ENCODE data around the gene RALB.

The RALB gene

DNA sequence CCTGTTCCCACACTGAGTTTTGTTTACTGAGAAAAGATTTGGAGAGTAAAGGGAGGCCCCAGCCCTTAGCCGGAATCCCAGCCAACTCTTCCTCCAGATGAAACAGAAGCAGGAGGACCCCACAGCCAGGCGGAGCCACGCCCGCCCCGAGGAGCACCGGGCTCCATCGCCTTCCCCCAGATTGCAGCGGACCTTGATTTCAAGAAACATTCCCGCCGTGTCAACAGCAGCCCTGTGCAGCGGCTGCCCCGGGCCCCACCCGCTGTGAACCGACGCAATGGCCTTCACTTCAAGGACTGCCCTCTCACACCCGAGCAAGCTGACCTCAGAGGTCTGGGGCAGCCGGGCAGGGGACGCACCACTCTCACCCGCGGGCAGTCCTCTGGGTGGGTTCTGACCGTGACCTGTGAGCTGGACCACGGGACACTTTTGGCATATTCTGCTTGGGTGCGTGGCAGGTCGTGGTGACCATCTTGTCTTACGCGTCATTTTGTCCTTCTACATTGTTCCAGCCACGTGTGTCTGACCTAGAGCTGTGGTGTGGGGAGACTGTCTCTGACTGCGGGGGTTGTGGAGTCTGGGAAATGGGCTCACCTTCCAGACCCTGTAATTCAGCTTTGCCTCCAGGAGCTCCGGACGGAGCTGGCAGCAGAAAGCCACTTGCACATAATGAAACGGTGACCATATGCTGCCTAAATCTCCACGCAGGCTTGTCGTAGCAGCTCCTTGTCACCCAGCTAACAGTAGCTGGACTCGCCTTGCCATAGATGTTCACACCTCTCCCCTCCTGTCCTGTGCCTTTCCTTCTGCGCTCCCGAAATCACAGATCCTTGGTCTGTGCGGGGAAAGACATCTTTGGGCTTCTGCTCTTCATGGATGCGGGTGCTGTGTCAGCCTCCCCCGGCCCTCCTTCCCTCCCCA lies 61.3 kb downstream of the RALB start:
- TF ChIP-seq ZFX (IDR thresholded peaks at IDR 0.05; ENCODE audit: borderline replicate concordance), result no peak
- TF ChIP-seq, protein P1, sequence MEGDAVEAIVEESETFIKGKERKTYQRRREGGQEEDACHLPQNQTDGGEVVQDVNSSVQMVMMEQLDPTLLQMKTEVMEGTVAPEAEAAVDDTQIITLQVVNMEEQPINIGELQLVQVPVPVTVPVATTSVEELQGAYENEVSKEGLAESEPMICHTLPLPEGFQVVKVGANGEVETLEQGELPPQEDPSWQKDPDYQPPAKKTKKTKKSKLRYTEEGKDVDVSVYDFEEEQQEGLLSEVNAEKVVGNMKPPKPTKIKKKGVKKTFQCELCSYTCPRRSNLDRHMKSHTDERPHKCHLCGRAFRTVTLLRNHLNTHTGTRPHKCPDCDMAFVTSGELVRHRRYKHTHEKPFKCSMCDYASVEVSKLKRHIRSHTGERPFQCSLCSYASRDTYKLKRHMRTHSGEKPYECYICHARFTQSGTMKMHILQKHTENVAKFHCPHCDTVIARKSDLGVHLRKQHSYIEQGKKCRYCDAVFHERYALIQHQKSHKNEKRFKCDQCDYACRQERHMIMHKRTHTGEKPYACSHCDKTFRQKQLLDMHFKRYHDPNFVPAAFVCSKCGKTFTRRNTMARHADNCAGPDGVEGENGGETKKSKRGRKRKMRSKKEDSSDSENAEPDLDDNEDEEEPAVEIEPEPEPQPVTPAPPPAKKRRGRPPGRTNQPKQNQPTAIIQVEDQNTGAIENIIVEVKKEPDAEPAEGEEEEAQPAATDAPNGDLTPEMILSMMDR (IDR thresholded peaks at IDR 0.05), result no peak
- no peak overlapping the region for H3K27ac ChIP-seq

DNA sequence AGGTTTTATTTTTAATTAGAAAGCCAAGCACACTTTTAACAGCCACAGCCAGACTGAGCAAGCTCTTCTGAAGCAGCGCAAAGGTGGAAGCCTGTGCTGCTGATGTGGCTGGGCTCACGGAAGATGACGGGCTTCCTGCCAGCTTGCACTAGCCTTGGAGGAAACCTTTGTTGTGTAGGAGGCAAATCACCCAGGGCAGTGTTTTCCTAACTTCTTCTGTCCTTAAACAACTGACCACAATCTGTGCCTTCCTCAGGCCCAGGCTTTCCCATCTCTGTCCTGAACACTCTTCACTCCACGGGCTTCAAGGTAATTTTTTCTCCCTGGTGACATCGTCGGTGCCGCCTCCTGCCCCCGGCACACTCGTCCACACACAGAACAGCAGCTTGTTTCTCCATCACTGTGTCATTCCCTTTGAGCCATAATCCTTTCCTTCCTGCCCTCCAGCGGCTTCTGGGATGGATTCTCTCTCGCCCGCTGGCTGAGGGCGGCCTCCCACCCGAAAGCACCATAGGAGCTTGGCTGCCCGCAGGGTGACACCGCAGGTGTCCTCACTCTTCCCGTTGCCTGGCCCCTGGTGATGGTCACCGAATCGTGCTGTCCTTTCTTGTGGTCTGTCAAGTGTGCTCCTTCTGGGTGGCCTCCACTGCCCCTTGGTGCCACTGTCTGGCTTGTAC lies 62.2 kb downstream of the RALB start:
- H3K27ac ChIP-seq, result no peak overlapping the region
- no peak for TF ChIP-seq ZFX (IDR thresholded peaks at IDR 0.05; ENCODE audit: borderline replicate concordance)
- TF ChIP-seq, protein P1 (IDR thresholded peaks at IDR 0.05), result no peak

DNA sequence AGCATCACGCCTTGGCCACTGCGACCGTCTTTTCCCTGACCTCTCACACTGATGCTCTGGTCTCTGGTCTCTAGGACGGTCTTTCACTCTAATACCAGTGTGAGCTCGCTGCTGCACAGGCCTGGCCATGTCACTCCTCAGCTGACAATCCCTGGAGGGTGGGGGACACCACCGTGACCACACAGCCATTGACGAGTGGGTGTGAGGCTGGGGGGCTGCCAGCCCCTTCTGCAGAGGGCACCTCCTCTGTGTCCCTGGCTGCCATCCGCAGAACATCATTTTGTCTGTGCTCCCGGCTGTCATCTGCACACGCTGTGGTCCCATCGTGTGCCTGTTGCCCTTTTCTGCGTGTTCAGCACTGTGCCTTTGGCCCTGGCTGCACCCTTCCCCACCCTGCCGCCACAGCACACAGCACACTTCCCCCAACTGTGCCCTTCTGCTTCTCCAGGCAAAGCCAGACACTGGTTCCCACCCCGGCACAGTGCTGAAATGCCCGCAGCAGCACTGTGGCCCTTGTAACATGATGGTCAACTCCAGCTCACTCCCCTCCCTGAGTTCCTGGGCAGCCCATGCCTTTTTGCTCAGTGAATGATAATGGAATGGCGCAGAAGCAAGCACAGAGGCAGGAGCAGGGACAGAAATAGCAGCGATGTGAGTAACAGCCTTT lies 62.8 kb downstream of the RALB start:
- H3K27ac ChIP-seq, result no peak overlapping the region
- TF ChIP-seq ZFX (IDR thresholded peaks at IDR 0.05; ENCODE audit: borderline replicate concordance), result no peak
- TF ChIP-seq, protein P1 (IDR thresholded peaks at IDR 0.05), result no peak

DNA sequence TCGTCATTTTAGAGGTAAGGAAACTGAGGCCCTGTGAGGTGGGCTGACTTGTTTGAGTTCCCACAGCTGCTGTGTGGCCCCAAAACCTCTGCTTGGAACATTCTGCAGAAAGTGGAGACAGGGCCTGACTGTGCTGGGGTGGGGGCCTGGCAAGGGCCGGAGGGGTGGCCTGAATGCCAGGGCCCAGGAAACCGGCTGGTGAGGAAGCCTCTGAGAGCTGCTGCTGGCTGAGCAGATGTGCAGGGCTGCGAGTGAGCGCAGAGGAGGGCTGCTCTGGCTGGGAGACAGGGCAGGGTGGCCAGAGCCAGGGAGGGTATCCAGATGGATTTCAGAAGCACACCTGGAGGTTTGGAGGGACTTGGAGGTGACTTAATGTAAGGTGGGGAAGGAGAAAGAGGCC lies 63.4 kb downstream of the RALB start:
- no peak overlapping the region for H3K27ac ChIP-seq
- TF ChIP-seq, protein P1 (IDR thresholded peaks at IDR 0.05), result no peak
- TF ChIP-seq ZFX (IDR thresholded peaks at IDR 0.05; ENCODE audit: borderline replicate concordance), result no peak

DNA sequence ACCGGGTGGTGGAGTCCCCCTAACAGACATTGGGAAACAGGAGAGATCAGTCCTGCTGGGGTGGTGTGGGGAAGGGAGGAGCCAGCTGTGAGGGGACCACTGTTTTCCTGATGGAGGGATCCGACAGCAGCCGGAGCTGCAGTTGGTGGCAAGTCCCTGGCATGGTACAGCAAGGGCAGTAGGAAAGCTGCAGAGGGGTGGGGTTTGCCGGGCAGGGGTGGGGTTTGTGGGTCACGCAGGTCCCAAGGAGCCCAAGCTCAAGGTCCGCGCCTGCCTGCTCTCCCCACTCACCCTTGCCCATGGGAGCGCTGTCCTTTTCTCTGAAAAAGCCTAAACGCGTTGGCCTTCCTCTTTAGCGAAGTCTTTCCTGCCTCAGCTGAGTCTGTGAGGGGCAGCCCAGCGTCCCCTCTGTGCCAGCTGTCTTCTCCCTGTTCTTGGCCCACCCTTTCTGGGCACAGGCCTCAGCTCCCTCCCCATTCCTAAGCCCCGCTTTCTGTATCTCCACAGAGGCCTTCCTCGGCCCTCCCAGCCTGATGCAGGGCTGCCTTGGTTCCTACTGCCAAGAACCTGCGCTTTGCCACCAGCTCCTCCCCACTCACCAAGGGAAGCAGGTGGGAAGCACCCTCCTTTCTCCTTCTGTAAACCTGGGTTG lies 64.0 kb downstream of the RALB start:
- TF ChIP-seq, protein P1 (IDR thresholded peaks at IDR 0.05), result no peak
- TF ChIP-seq ZFX (IDR thresholded peaks at IDR 0.05; ENCODE audit: borderline replicate concordance), result no peak

DNA sequence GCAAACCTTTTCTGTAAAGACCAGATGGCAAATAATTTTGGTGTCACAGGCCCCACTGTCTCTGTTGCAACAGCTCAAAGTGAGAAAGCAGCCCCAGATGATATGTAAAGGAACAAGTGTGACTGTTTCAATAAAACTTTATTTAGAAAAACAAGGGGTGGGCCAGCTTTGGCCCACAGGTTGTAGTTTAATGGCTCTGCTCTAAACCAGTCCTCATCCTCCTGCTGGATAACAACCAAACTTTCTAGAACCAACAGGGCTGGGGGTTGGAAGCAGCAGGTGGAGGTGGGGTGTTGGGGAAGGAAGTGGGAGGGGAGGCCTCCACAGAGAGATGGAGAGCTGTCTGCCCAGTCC lies 64.5 kb downstream of the RALB start:
- TF ChIP-seq ZFX (IDR thresholded peaks at IDR 0.05; ENCODE audit: borderline replicate concordance), result no peak
- TF ChIP-seq, protein P1 (IDR thresholded peaks at IDR 0.05), result no peak
- no peak overlapping the region for H3K27ac ChIP-seq

More for the DNA sequence above, 64.0 kb downstream of the RALB start:
- H3K27ac ChIP-seq, result no peak overlapping the region
